Activated CD8-positive, alpha-beta T cell treated with anti-CD3 and anti-CD28 coated beads for 36 hours (primary cell): Measurements from ENCODE around the gene ERC2. TPM values are rescaled to one million over a fixed set of nuclear protein-coding genes. Genes with fewer than 3 reads are reported as not detected.
A peak's percentile ranks its signal among the peaks of the same experiment; 100 is the strongest.

Experiments
- ATAC-seq: fragments of 200-7000 bp; cut with Tn5 transposase; one replicate; pipeline ENCODE4 v1.10.0; 2021; ENCODE audit warnings: mild to moderate bottlenecking, moderate library complexity
- CTCF ChIA-PET: fragments of 350-600 bp; sonication (Branson Sonifier 250); formaldehyde crosslinking; loops from one replicate; lab custom pipeline; 2021; ENCODE audit warnings: antibody characterized with exemption; lab: Charles Lee
- POLR2A ChIA-PET: fragments of 350-600 bp; sonication (Branson Sonifier 250); formaldehyde crosslinking; loops from one replicate; lab custom pipeline; 2021; ENCODE audit warnings: antibody characterized with exemption; lab: Charles Lee
- DNase-seq: peaks from one replicate; pipeline ENCODE4 v3.0.0-alpha.2; 2020
- H3K27ac Mint-ChIP-seq: one replicate; pipeline ENCODE4 v1.8.0; 2021; ENCODE audit warnings: mild to moderate bottlenecking, mixed read lengths
- H3K27me3 Mint-ChIP-seq: one replicate; pipeline ENCODE4 v1.8.0; 2021; ENCODE audit warnings: mixed read lengths
- H3K36me3 Mint-ChIP-seq: one replicate; pipeline ENCODE4 v1.8.0; 2021; ENCODE audit warnings: low read depth, mixed read lengths
- H3K4me1 Mint-ChIP-seq: one replicate; pipeline ENCODE4 v1.8.0; 2021; ENCODE audit warnings: low read depth, mixed read lengths
- H3K4me3 Mint-ChIP-seq: one replicate; pipeline ENCODE4 v1.8.0; 2021; ENCODE audit warnings: mild to moderate bottlenecking, moderate library complexity, mixed read lengths
- H3K9me3 Mint-ChIP-seq: one replicate; pipeline ENCODE4 v1.8.0; 2021; ENCODE audit warnings: mixed read lengths
- CTCF ChIP-seq: fragments of 200-600 bp; IDR thresholded peaks from one replicate; pipeline ENCODE4 v1.8.0; 2022; ENCODE audit warnings: antibody characterized with exemption, mild to moderate bottlenecking
- intact Hi-C: fragments of 100-400 bp; cut with micrococcal nuclease; formaldehyde crosslinking; loops from one replicate; pipeline ENCODE4 v1.10.0; 2022
- total RNA-seq, 2 experiments: library from RNA; stranded (reverse); gene quantifications; one replicate each; pipeline ENCODE4 v1.2.3, GENCODE V29; 2021

Gene ERC2
- total RNA-seq, 2 experiments from 2014 or later = 0.18 to 0.52 TPM

GRCh38 chr3:55673764-55674163 lies 794.5 kb downstream of the ERC2 start:
- Mint-ChIP-seq H3K36me3 (no peaks in the 10 kb centered on the region), H3K9me3 (no peaks in the 10 kb centered on the region), H3K4me3 (no peak overlapping the region), H3K4me1 (peaks cover 2% of the 10 kb centered on the region), H3K27ac (no peak overlapping the region), H3K27me3 (peaks cover 2% of the 10 kb centered on the region)
- DNase-seq (no peak), ATAC-seq (no peak)
- TF ChIP-seq CTCF = no peak
- ChIA-PET POLR2A (no interaction called here), CTCF (no interaction called here)
- intact Hi-C loops = no loop called here

DNA sequence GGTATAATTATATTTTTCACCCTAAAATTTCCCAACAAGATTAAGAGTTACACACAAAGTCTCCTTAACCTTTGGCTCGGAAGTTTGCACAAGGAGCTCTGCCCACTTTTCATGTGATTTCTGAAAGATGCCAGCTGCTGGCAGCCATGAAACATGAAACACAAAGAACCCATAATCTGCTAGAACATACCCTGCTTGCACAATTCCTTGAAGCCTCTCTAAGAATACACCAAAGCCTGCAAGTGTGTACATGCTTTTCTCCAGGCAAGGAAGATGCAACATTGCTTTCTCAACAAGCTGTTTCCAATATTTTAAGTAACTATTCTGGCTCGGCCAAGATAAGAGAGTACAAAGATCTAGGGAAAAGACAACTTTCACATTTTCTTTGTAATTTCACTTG lies 799.1 kb downstream of the ERC2 start:
- Mint-ChIP-seq H3K4me3 (no peak overlapping the region), H3K9me3 (no peaks in the 10 kb centered on the region), H3K27me3 (peaks cover 4% of the 10 kb centered on the region), H3K27ac (no peak overlapping the region), H3K36me3 (no peaks in the 10 kb centered on the region), H3K4me1 (peaks cover 8% of the 10 kb centered on the region)
- DNase-seq = no peak
- ChIA-PET CTCF (no interaction called here), POLR2A (no interaction called here)
- TF ChIP-seq CTCF = no peak
- no peak for ATAC-seq
- intact Hi-C loops = no loop called here

DNA sequence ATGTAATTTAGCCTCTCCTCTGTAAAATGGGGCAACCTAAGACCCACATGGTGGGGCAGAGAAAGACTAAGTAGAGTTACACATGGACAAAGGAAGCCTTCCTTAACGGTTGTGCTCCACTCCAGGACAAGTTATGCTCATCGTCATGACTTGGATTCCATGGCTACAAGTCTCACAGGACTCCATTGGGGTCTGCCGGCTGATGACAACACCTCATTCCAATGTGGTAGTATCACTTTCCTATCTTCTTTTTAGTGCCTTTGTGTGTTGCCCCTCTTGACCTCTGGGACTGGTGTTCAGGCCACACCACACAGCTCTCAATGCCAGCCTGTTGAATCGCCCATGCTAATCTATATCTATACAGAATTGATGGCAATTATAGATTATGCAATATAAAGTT lies 799.9 kb downstream of the ERC2 start:
- Mint-ChIP-seq H3K27ac (no peak overlapping the region), H3K36me3 (no peaks in the 10 kb centered on the region), H3K27me3 (peaks cover 4% of the 10 kb centered on the region), H3K4me3 (no peak overlapping the region), H3K4me1 (peaks cover 12% of the 10 kb centered on the region), H3K9me3 (no peaks in the 10 kb centered on the region)
- ChIA-PET CTCF (no interaction called here), POLR2A (no interaction called here)
- ATAC-seq (no peak), DNase-seq (no peak)
- no peak for TF ChIP-seq CTCF
- intact Hi-C loops = no loop called here

- peaks cover 2% of the 10 kb centered on the region for H3K27me3 Mint-ChIP-seq
- peak overlapping the region; percentile 73 for H3K27ac Mint-ChIP-seq
- H3K4me3 Mint-ChIP-seq = no peak overlapping the region
- H3K9me3 Mint-ChIP-seq = no peaks in the 10 kb centered on the region
- DNase-seq (peak; percentile 53), ATAC-seq (peak; percentile 94)
- intact Hi-C loops = no loop called here
- H3K4me1 Mint-ChIP-seq = peaks cover 12% of the 10 kb centered on the region
- TF ChIP-seq CTCF = no peak
- no peaks in the 10 kb centered on the region for H3K36me3 Mint-ChIP-seq
- POLR2A ChIA-PET = no interaction called here
- CTCF ChIA-PET = interaction anchor here (0.6 to 1.1 kb wide), 2 partner anchors 10 to 92 kb away, joined by 3 read pairs; no protein-coding TSS in a partner anchor
These were observed 803.9 kb downstream of the ERC2 start for GRCh38 chr3:55664387-55664786.

DNA sequence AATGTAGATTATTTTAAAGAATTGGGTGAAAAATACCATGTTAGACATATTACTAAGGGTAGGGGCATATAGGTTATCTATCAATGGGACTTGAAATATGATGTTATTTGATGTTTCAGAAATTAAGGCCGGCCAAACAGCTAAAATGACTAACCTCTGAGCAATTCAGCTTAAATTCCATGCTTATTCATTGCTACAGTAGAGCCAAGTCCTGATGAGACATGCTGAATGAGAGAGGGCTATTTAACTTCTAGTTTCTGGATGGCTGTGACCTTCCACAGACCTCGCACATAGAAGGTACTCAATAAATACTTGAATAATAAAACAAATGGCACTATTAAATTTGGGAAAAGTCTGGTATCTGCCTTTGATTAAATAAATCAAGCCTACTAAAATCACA lies 805.6 kb downstream of the ERC2 start:
- no peak for DNase-seq
- ATAC-seq = no peak
- ChIA-PET CTCF (no interaction called here), POLR2A (no interaction called here)
- Mint-ChIP-seq H3K4me3 (no peak overlapping the region), H3K27me3 (peaks cover 2% of the 10 kb centered on the region), H3K9me3 (no peaks in the 10 kb centered on the region), H3K4me1 (peaks cover 12% of the 10 kb centered on the region), H3K36me3 (no peaks in the 10 kb centered on the region), H3K27ac (no peak overlapping the region)
- intact Hi-C loops = no loop called here
- no peak for TF ChIP-seq CTCF
